ENCODE data around the gene SSBP4.

SSBP4 gene

DNA sequence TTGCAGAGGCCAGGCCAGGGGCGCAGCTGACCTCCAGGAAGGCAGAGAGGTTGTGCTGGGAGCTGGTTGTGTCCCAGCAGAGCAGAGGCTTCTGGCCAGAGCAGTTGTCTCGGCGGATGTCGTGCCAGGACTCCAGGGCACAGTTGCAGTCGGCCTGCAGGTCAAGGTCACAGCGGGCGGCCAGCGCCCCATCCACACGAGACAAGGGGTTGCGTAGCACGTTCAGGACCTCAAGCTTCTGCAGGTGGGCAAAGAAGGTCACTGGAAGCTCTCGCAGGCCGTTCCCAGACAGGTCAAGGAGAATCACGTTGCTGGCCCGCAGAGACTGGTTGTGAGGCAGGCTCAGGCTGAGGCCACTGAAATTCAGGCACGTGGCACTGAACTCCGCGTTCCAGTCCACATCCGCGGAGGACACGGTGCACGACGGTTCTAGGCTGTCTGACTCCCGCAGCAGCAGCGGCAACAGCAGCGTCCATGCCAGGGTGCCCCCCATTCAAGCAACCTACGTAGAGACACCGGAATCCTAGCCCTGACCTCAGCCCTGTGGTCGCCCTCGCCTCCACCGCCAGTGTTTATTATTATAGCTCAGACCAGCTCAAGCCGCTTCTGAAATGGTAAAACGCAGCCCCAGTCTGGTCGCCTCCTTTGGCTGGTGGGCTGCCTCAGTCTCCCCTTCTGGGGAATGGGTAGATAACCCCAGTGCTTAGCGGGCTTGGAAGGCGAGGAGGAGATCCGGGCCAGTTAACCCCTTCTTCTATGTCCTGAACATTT, 22.5 kb upstream of the SSBP4 start:
- peaks cover 55% of the 10 kb centered on the region for H3K4me1 ChIP-seq (ENCODE audit: control insufficient read depth, low read length)
- H3K9me2 ChIP-seq (replicated peaks; ENCODE audit: control insufficient read depth, low read length): no peaks in the 10 kb centered on the region
- no peaks in the 10 kb centered on the region for H4K20me1 ChIP-seq (ENCODE audit: control insufficient read depth, insufficient read depth, low read depth, low read length)
- no peak for TF ChIP-seq EZH2phosphoT487 (IDR thresholded peaks at IDR 0.05; ENCODE audit: borderline replicate concordance, low read length)
- TF ChIP-seq, protein P1, sequence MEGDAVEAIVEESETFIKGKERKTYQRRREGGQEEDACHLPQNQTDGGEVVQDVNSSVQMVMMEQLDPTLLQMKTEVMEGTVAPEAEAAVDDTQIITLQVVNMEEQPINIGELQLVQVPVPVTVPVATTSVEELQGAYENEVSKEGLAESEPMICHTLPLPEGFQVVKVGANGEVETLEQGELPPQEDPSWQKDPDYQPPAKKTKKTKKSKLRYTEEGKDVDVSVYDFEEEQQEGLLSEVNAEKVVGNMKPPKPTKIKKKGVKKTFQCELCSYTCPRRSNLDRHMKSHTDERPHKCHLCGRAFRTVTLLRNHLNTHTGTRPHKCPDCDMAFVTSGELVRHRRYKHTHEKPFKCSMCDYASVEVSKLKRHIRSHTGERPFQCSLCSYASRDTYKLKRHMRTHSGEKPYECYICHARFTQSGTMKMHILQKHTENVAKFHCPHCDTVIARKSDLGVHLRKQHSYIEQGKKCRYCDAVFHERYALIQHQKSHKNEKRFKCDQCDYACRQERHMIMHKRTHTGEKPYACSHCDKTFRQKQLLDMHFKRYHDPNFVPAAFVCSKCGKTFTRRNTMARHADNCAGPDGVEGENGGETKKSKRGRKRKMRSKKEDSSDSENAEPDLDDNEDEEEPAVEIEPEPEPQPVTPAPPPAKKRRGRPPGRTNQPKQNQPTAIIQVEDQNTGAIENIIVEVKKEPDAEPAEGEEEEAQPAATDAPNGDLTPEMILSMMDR (IDR thresholded peaks at IDR 0.05; ENCODE audit: low read depth, low read length, poor library complexity, severe bottlenecking): no peak
- H3F3A ChIP-seq (ENCODE audit: control insufficient read depth, insufficient read depth): peaks cover 8% of the 10 kb centered on the region
- no peaks in the 10 kb centered on the region for H3K79me2 ChIP-seq (ENCODE audit: control insufficient read depth, low read length)
- peaks cover 8% of the 10 kb centered on the region; the same call in 1 of the 2 replicates for H3K27me3 ChIP-seq (ENCODE audit: control insufficient read depth, low read length)
- peak overlapping the region; percentile 56 for H3K4me3 ChIP-seq (ENCODE audit: low read length)
- H3K36me3 ChIP-seq (ENCODE audit: control insufficient read depth, low read length): no peaks in the 10 kb centered on the region
- H3K27ac ChIP-seq (ENCODE audit: low read depth, low read length): no peak overlapping the region
- H3K4me2 ChIP-seq (ENCODE audit: low read length): peak overlapping the region; percentile 83
- H3K9me3 ChIP-seq (ENCODE audit: control insufficient read depth, insufficient read depth, low read length): no peaks in the 10 kb centered on the region

DNA sequence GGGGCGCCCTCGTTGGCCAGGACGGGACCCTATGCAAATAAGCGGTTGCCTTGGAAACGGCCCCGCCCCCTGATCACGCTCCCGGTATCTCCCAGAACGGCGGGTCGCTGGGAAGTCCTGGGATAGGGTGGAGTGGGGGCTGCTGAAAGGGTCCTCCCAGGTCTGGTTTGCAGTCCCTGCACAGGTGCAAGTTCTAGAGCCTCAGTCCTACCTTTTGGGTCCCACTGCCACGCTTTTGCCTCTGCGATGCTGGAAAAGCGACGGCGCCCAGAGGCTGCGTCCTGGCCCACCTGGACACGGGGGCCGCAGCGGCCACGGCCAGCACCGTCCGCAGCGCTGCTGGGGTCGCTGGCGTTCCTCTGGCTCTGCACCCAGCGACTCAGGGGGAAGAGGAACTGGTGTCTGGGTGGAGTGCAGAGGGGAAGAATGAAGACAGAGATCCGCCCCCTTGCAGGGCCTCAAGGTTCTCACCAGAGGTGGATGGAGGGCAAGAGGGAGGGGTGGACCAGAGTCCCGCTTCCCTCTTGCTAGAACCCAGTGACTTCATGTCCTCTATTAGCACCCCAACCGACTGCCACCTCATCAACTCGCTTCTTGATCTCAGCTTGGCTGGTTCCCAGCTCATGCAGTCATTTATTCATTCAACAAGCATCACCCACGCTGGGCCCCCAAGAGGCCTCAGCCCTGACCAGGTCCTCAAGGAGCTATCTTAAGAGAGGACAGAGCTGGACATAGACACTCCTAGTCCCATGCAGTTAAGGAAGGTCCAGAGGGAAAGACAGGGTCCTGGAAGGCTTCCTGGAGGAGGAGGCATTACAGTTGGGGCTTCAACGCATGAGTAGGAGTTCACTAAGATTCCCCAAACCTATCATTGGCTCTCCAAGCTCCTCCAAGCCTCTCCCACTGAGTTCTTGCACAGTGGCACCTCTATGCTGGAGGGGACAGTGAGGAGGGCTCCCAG, 21.7 kb upstream of the SSBP4 start, which contains the start of gene LRRC25:
TSS of gene LRRC25 (minus strand) at position 381 of the 961 bp plus-strand sequence. CDS start 659 bp downstream, outside the sequence.
- Histone ChIP-seq H3K27ac (ENCODE audit: low read depth, low read length) (no peak within 1 kb of the TSS), H3K4me3 (ENCODE audit: low read length) (peak within 1 kb of the TSS; percentile 56), H3K27me3 (ENCODE audit: control insufficient read depth, low read length) (peaks cover 8% of the 10 kb centered on the region; the same call in 1 of the 2 replicates), H3K9me2 (replicated peaks; ENCODE audit: control insufficient read depth, low read length) (no peaks in the 10 kb centered on the region), H3K79me2 (ENCODE audit: control insufficient read depth, low read length) (no peaks in the 10 kb centered on the region), H3F3A (ENCODE audit: control insufficient read depth, insufficient read depth) (peaks cover 15% of the 10 kb centered on the region), H3K9me3 (ENCODE audit: control insufficient read depth, insufficient read depth, low read length) (no peaks in the 10 kb centered on the region), H3K4me1 (ENCODE audit: control insufficient read depth, low read length) (peaks cover 56% of the 10 kb centered on the region), H4K20me1 (ENCODE audit: control insufficient read depth, insufficient read depth, low read depth, low read length) (no peaks in the 10 kb centered on the region), H3K36me3 (ENCODE audit: control insufficient read depth, low read length) (no peaks in the 10 kb centered on the region), H3K4me2 (ENCODE audit: low read length) (peak within 1 kb of the TSS; percentile 83)
- no peak for TF ChIP-seq EZH2phosphoT487 (IDR thresholded peaks at IDR 0.05; ENCODE audit: borderline replicate concordance, low read length)
- TF ChIP-seq, protein P1 (IDR thresholded peaks at IDR 0.05; ENCODE audit: low read depth, low read length, poor library complexity, severe bottlenecking): no peak

DNA sequence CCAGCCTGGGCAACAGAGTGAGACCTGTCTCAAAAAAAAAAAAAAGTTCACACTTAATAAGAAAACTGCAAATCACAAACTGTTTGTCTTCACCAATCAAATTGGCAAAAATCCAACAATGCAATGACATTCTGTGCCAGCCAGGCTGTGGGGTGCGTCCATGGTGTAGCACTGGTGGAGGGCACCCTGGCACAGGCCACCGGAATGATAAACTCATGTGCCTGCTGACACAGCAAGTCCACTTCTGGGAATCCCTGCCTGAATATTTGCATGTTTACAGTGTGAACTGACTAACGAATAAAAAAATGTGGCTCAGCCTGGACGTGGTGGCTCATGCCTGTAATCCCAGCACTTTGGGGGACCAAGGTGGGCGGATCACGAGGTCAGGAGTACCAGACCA, 20.2 kb upstream of the SSBP4 start:
- Histone ChIP-seq H3K4me3 (ENCODE audit: low read length) (no peak overlapping the region), H3K27ac (ENCODE audit: low read depth, low read length) (no peak overlapping the region), H4K20me1 (ENCODE audit: control insufficient read depth, insufficient read depth, low read depth, low read length) (no peaks in the 10 kb centered on the region), H3K27me3 (ENCODE audit: control insufficient read depth, low read length) (peaks cover 5% of the 10 kb centered on the region; the same call in 1 of the 2 replicates), H3K36me3 (ENCODE audit: control insufficient read depth, low read length) (no peaks in the 10 kb centered on the region), H3K4me2 (ENCODE audit: low read length) (no peak overlapping the region), H3K4me1 (ENCODE audit: control insufficient read depth, low read length) (peaks cover 55% of the 10 kb centered on the region), H3F3A (ENCODE audit: control insufficient read depth, insufficient read depth) (peaks cover 16% of the 10 kb centered on the region), H3K79me2 (ENCODE audit: control insufficient read depth, low read length) (no peaks in the 10 kb centered on the region), H3K9me2 (replicated peaks; ENCODE audit: control insufficient read depth, low read length) (no peaks in the 10 kb centered on the region), H3K9me3 (ENCODE audit: control insufficient read depth, insufficient read depth, low read length) (no peaks in the 10 kb centered on the region)
- TF ChIP-seq EZH2phosphoT487 (IDR thresholded peaks at IDR 0.05; ENCODE audit: borderline replicate concordance, low read length): no peak
- TF ChIP-seq, protein P1 (IDR thresholded peaks at IDR 0.05; ENCODE audit: low read depth, low read length, poor library complexity, severe bottlenecking): no peak
